ENCODE data around the gene ACAP1. TPM values are rescaled to one million over a fixed set of nuclear protein-coding genes. Genes with fewer than 3 reads are reported as not detected.
"Not testable (repeated sequence)": the region's sequence is repeated elsewhere in the genome, so short reads cannot be mapped to it uniquely, and the experiment has no call there.

Gene ACAP1
- total RNA-seq, 2 donors from 2014 or later, result 690 to 708 TPM

DNA sequence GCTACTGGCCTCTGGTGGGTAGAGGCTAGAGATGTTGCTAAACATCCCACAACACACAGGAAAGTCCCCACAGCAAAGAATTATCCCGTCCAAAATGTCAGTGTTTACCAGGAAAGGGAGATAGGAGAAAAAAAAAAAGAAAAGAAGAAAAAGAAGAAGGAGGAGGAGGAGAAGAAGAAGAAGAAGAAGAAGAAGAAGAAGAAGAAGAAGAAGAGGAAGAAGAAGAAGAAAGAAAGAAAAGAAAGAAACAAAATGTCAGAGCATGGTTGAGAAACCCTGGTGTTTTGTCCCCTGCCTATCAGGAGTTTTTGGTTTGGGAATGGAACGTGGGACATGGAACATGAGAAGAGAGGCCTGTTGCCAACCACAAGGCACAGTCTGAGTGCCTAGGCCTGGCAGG is 21.1 kb downstream of the ACAP1 start:
- Mint-ChIP-seq H3K4me1 (ENCODE audit: low read depth) (peaks cover 28% of the 10 kb centered on the region), H3K4me3 (no peak overlapping the region), H3K36me3 (ENCODE audit: insufficient read depth in 2 of 2) (peaks cover 0 to 1% of the 10 kb centered on the region in 2 donors), H3K9me3 (no peaks in the 10 kb centered on the region), H3K27me3 (ENCODE audit: low read depth) (peaks cover 12% of the 10 kb centered on the region), H3K27ac (peak overlapping the region; percentile 72)
- ATAC-seq (replicated peaks in 1 of 2) (no peak), DNase-seq (no peak)

DNA sequence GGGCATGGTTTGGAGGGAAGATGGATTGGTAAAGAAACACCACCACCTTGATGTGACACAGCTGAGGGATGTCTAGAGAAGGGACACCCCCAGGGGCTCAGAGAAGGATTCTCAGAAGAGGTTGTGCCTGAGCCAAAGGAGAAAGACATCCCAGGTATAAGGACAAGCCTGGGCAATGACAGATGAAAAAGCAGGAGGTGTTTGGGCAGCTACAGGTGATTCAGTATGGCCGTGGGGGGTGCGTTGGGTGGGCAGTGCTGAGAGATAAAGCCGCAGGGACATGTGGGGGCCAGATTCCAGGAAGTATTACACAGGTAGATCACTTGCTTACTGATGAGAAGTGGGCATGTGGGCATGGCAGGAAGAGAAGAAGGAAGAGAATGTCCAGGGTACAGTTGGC is 25.6 kb downstream of the ACAP1 start:
- H3K4me1 Mint-ChIP-seq (ENCODE audit: low read depth), result no peaks in the 10 kb centered on the region
- H3K9me3 Mint-ChIP-seq, result no peaks in the 10 kb centered on the region
- no peak overlapping the region for H3K27ac Mint-ChIP-seq
- peaks cover 8% of the 10 kb centered on the region for H3K27me3 Mint-ChIP-seq (ENCODE audit: low read depth)
- H3K36me3 Mint-ChIP-seq (ENCODE audit: insufficient read depth in 2 of 2), result no peaks in the 10 kb centered on the region
- DNase-seq (no peak), ATAC-seq (replicated peaks in 1 of 2) (no peak)
- no peak overlapping the region for H3K4me3 Mint-ChIP-seq

DNA sequence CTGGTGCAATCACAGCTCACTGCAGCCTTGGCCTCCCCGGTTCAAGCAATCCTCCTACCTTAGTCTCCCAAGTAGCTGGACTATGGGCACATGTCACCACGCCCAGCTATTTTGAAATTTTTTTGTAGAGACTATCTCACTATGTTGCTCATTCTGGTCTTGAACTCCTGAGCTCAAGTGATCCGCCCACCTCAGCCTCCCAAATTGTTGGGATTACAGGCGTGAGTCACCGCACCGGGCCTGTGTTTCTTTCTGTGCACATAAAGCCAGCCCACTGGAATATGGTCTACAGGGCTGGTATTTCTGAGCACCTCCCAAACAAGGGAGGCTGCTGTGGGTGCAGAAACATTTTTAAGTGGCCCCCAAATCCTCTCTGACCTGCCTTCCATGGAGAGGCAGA is 27.0 kb downstream of the ACAP1 start:
- no peaks in the 10 kb centered on the region for H3K4me1 Mint-ChIP-seq (ENCODE audit: low read depth)

DNA sequence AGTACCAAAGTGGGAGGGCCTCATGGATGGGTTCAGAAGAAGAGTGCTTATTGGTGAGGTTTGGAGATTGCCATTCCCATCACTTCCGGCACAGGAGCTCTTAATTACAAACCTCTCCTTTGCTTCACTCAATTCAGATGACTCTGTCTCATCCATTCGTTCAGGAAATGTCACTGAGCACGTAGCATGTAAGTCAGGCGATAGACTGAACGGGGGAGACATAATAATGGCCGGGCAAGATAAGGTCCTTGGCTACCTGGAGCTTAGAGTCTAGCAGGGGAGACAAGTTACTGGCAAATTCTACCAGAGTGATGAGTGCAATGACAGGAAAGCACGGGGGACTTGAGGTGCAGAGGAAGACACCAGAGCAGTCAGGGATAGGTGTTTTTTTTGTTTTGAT is 29.6 kb downstream of the ACAP1 start:
- not testable (repeated sequence) for H3K4me1 Mint-ChIP-seq (ENCODE audit: low read depth); ATAC-seq (replicated peaks in 1 of 2); H3K27ac Mint-ChIP-seq; H3K9me3 Mint-ChIP-seq; H3K27me3 Mint-ChIP-seq (ENCODE audit: low read depth); DNase-seq; H3K4me3 Mint-ChIP-seq; H3K36me3 Mint-ChIP-seq (ENCODE audit: insufficient read depth in 2 of 2)

More for the DNA sequence above, 27.0 kb downstream of the ACAP1 start:
- ATAC-seq (replicated peaks in 1 of 2), result no peak
- Mint-ChIP-seq H3K9me3 (no peaks in the 10 kb centered on the region), H3K27me3 (ENCODE audit: low read depth) (peaks cover 5% of the 10 kb centered on the region), H3K36me3 (ENCODE audit: insufficient read depth in 2 of 2) (no peaks in the 10 kb centered on the region), H3K4me3 (no peak overlapping the region), H3K27ac (no peak overlapping the region)
- DNase-seq, result no peak

DNA sequence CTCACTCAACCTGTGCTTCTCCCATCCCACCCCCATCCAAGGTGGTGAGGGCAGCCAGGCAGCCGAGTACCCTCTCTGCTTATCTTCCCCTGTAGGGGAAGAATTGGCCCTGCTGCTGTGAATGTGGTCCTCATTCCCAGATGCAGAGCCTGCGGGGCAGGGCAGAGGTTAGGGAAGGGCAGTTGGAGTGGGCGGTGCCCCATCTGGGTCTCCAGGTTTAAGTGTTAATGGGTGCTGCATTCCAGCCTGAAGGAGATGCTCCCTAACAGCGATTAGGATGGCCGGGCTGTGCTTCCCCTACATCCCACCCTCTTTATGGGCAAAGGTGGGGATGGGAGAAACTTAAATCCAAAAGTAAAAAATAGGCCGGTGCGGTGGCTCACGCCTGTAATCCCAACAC is 30.8 kb downstream of the ACAP1 start:
- Mint-ChIP-seq H3K4me3 (no peak overlapping the region), H3K4me1 (ENCODE audit: low read depth) (no peaks in the 10 kb centered on the region), H3K36me3 (ENCODE audit: insufficient read depth in 2 of 2) (no peaks in the 10 kb centered on the region), H3K27ac (no peak overlapping the region), H3K27me3 (ENCODE audit: low read depth) (no peaks in the 10 kb centered on the region), H3K9me3 (no peaks in the 10 kb centered on the region)
- ATAC-seq (replicated peaks in 1 of 2) (no peak), DNase-seq (no peak)

DNA sequence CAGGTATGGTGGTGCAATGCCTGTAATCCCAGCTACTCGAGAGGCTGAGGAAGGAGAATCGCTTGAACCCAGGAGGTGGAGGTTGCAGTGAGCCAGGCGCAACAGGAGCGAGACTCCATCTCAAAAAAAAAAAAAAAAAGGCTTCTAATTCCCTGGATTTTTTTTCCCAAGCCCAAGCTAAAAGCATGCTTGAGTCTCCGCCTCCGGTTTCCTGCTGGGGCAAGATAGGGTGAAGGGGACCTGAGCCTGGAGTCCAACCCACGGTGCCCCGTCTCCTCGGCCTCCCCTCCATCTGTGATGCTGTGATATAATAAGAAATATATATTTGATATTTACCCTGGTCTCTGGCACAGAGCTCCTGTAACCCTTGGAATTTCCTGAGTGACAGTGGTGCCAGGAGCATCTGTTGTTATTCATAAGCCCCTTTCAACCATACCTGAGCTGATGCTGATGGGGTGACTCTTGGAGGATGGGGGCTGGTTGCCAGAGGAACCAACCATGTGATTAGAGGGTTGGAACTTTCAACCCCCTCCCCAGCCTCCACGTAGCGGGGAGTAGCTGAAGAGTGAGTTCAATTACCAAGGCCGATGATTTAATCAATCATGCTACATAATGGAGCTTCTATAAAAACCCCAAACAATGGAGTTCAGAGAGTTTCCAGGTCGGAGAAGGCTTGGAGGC is 31.7 kb downstream of the ACAP1 start:
- no peaks in the 10 kb centered on the region for H3K4me1 Mint-ChIP-seq (ENCODE audit: low read depth)
- H3K36me3 Mint-ChIP-seq (ENCODE audit: insufficient read depth in 2 of 2), result no peaks in the 10 kb centered on the region
- no peak overlapping the region for H3K4me3 Mint-ChIP-seq
- no peaks in the 10 kb centered on the region for H3K27me3 Mint-ChIP-seq (ENCODE audit: low read depth)
- H3K9me3 Mint-ChIP-seq, result no peaks in the 10 kb centered on the region
- ATAC-seq (replicated peaks in 1 of 2), result no peak
- DNase-seq, result no peak
- no peak overlapping the region for H3K27ac Mint-ChIP-seq

DNA sequence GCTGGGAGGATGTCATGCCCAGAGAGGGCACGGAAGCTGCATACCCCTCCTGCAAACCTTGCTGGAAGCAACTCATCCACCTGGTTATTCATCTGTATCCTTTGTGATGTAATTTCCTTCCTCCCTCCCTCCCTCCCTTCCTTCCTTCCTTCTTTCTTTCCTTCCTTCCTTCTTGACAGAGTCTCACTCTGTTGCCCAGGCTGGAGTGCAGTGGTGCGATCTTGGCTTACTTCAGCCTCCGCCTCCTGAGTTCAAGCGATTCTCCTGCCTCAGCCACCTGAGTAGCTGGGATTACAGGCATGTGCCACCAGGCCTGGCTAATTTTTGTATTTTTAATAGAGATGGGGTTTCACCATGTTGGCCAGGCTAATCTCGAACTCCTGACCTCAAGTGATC is 32.3 kb downstream of the ACAP1 start:
- ATAC-seq (replicated peaks in 1 of 2); H3K36me3 Mint-ChIP-seq (ENCODE audit: insufficient read depth in 2 of 2); H3K9me3 Mint-ChIP-seq; H3K27me3 Mint-ChIP-seq (ENCODE audit: low read depth); H3K4me1 Mint-ChIP-seq (ENCODE audit: low read depth); H3K27ac Mint-ChIP-seq; H3K4me3 Mint-ChIP-seq; DNase-seq: not testable (repeated sequence)

DNA sequence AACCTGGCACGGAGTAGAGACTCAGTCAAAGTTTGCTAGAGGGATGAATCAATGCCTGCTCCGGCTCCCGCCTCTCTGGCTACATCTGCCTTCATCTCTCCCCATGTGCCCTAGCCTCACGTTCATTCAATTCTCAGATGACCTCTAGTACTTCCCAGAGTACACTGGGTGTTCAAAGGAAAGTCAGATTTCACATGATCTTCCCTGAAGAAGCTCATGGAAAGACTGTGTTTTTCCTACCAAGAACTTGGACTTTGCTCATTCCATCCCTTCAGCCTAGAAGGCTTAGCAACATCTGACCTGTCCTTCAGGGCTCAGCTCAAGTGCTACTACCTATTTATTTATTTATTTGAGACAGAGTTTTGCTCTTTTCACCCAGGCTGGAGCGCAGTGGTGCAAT is 33.5 kb downstream of the ACAP1 start:
- no peak for ATAC-seq (replicated peaks in 1 of 2)
- no peak overlapping the region for H3K27ac Mint-ChIP-seq
- no peak for DNase-seq
- H3K4me1 Mint-ChIP-seq (ENCODE audit: low read depth), result no peaks in the 10 kb centered on the region
- H3K27me3 Mint-ChIP-seq (ENCODE audit: low read depth), result no peaks in the 10 kb centered on the region
- H3K9me3 Mint-ChIP-seq, result no peaks in the 10 kb centered on the region
- H3K36me3 Mint-ChIP-seq (ENCODE audit: insufficient read depth in 2 of 2), result no peaks in the 10 kb centered on the region
- H3K4me3 Mint-ChIP-seq, result no peak overlapping the region

DNA sequence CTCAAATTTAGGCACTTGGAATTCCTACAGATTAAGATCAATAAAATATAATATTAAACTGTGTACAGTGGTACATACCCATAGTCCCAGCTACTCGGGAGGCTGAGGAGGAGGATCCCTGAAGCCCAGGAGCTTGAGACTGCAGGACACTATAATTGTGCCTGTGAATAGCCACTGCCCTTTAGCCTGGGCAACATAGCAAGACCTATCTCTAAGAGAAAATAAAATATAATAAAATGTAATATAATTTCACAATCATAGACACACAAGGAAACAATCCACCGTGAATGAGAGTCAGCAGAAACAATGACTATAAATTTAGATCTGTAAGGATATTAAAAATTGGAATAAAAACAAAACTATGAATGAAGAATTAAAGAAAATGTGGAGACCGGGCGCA is 34.5 kb downstream of the ACAP1 start:
- Mint-ChIP-seq H3K27me3 (ENCODE audit: low read depth) (no peaks in the 10 kb centered on the region), H3K27ac (no peak overlapping the region), H3K4me1 (ENCODE audit: low read depth) (no peaks in the 10 kb centered on the region), H3K4me3 (no peak overlapping the region), H3K36me3 (ENCODE audit: insufficient read depth in 2 of 2) (no peaks in the 10 kb centered on the region), H3K9me3 (no peaks in the 10 kb centered on the region)
- ATAC-seq (replicated peaks in 1 of 2) (no peak), DNase-seq (no peak)

DNA sequence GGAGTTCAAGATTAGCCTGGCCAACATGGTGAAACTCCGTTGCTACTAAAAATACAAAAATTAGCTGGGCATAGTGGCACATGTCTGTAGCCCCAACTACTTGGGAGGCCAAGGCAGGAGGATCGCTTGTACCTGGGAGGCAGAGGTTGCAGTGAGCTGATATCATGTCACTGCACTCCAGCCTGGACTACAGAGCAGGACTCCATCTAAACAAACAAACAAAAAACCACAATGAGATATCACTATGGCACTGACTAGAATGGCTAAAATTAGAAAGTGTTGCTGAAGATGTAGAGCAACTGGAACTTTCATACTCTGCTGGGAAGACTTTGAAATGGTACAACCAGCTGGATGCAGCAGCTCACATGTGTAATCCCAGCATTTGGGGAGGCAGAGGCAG is 38.0 kb downstream of the ACAP1 start:
- Mint-ChIP-seq H3K4me1 (ENCODE audit: low read depth) (no peaks in the 10 kb centered on the region), H3K36me3 (ENCODE audit: insufficient read depth in 2 of 2) (peaks cover 2 to 4% of the 10 kb centered on the region in 2 donors), H3K27me3 (ENCODE audit: low read depth) (peaks cover 16% of the 10 kb centered on the region), H3K4me3 (no peak overlapping the region), H3K9me3 (peaks cover 2% of the 10 kb centered on the region in 2 donors), H3K27ac (no peak overlapping the region)
- ATAC-seq (replicated peaks in 1 of 2) (no peak), DNase-seq (no peak)

DNA sequence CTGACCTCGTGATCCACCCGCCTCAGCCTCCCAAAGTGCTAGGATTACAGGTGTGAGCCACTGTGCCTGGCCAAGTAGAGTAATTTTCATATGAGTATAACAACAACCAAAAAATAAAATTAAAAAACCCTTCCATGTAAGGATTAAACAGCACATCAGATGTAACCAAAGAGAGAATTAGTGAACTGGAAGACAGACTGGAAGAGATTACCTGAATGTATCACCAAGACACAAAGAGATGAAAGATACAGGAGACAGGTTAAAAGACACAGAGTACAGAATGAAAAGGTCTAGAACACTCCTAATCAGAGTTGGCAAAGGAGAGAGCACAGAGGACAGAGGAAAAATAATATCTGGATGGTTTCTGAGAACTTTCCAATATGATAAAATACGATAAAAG is 42.8 kb downstream of the ACAP1 start:
- H3K27me3 Mint-ChIP-seq (ENCODE audit: low read depth), result peaks cover 49% of the 10 kb centered on the region
- no peaks in the 10 kb centered on the region for H3K4me1 Mint-ChIP-seq (ENCODE audit: low read depth)
- DNase-seq (no peak), ATAC-seq (replicated peaks in 1 of 2) (no peak)
- H3K27ac Mint-ChIP-seq, result no peak overlapping the region
- peaks cover 2 to 3% of the 10 kb centered on the region in 2 donors for H3K9me3 Mint-ChIP-seq
- no peak overlapping the region for H3K4me3 Mint-ChIP-seq
- H3K36me3 Mint-ChIP-seq (ENCODE audit: insufficient read depth in 2 of 2), result peaks cover 2 to 5% of the 10 kb centered on the region in 2 donors

DNA sequence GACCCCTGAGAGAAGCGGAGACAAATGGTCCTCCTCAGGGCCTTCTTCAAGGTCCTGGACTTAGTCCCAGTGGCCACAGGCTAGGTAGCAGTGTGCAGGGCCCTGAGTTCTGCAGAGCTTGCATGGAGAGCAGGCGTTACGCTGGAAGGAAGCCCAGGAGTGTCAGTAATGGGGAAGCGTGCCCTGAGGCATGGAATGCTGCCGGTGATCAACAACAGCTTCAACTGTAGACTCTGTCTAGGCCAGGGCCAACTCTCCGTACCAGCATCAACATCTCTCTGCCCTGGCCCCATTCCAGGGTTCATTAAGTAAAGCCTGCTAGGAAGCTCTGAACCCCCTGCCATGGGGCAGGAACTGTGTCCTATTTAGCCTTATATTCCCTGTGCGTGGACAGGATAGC is 44.0 kb downstream of the ACAP1 start:
- H3K36me3 Mint-ChIP-seq (ENCODE audit: insufficient read depth in 2 of 2), result peaks cover 2 to 5% of the 10 kb centered on the region in 2 donors
- no peak for DNase-seq
- H3K27ac Mint-ChIP-seq, result no peak overlapping the region
- ATAC-seq (replicated peaks in 1 of 2), result no peak
- peaks cover 2 to 3% of the 10 kb centered on the region in 2 donors for H3K9me3 Mint-ChIP-seq
- peaks cover 49% of the 10 kb centered on the region for H3K27me3 Mint-ChIP-seq (ENCODE audit: low read depth)
- peaks cover 8% of the 10 kb centered on the region for H3K4me1 Mint-ChIP-seq (ENCODE audit: low read depth)
- H3K4me3 Mint-ChIP-seq, result peak overlapping the region; percentile 11 to 16

DNA sequence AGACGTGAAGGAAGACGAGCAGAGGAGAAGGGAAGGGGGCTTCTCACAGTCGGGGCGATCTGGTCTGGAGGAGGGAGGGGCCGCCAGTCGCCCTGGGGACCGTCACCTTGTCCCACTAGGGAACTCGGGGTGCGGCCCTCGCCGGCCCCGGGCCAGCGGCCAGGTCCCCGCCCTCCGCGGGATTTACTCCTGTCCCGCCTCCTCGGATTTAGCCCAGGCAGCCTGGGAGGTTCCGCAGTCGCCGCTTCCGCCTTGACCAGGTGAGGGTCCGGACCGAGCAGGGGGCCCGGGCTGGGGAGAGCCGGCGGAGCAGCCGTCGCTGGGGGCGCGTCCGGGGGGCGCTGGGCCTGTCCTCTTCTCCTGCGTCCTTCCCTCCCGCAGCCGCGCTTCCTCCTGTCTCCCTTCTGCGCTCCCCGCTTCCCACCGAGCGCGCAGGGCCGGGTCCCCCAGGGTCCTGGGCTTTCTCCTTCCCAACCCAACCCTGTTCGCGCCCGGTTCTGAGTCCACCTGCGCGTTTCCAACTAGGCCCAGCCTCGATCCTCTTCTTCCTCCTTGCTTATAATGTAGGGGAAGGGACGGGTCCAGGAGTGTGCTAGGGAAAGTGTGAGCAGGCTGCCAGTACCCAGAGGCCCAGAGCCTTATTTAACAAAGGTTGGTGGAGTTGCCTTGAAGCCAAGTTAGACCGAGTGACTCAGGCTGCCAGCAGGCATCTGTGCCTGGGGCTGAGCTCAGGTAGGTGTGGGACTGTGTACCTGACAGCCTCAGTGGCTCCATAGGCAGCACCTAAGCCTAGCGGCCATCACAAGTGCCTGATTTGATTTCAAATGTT is 44.7 kb downstream of the ACAP1 start, which contains the start of gene TNK1:
TNK1 (plus strand) TSS at position 235 of the 829 bp plus-strand sequence. CDS start 1,838 bp downstream, outside the sequence.
- no peak within 1 kb of the TSS for H3K27ac Mint-ChIP-seq
- H3K27me3 Mint-ChIP-seq (ENCODE audit: low read depth), result peaks cover 49% of the 10 kb centered on the region
- peaks cover 8% of the 10 kb centered on the region for H3K4me1 Mint-ChIP-seq (ENCODE audit: low read depth)
- H3K4me3 Mint-ChIP-seq, result peak within 1 kb of the TSS; percentile 22 to 28
- peaks cover 2 to 5% of the 10 kb centered on the region in 2 donors for H3K36me3 Mint-ChIP-seq (ENCODE audit: insufficient read depth in 2 of 2)
- no peak for DNase-seq
- ATAC-seq (replicated peaks in 1 of 2), result no peak
- peaks cover 2 to 3% of the 10 kb centered on the region in 2 donors for H3K9me3 Mint-ChIP-seq

Measured in activated T-cell treated with anti-CD3 and anti-CD28 coated beads, Interleukin-2, amount 50 U/mL, for 72 hours (primary cell).